ENCODE data around the gene TAGLN3. TPM values are rescaled to one million over a fixed set of nuclear protein-coding genes. Genes with fewer than 3 reads are reported as not detected.

Gene TAGLN3
- total RNA-seq, 3 donors from 2014 or later = not detected

GRCh38 chr3:111952866-111953450 is 45.8 kb upstream of the TAGLN3 start:
- DNase-seq (ENCODE audit: low spot score in 2 of 2) = no peak
- Histone ChIP-seq H3K4me1 (peaks cover 0 to 6% of the 10 kb centered on the region in 2 donors), H3K9me3 (no peaks in the 10 kb centered on the region), H3K36me3 (no peaks in the 10 kb centered on the region), H3K4me3 (no peak overlapping the region), H3K27ac (no peak overlapping the region), H3K27me3 (no peaks in the 10 kb centered on the region)
- TF ChIP-seq POLR2A (IDR thresholded peaks at IDR 0.05) (no peak), CTCF (IDR thresholded peaks at IDR 0.05) (no peak), POLR2AphosphoS5 (IDR thresholded peaks at IDR 0.05) (no peak)
- intact Hi-C loops (cut with DNase I; ENCODE audit: low total_unique reads) = loop anchor here (10.0 kb wide), 1 partner anchor 672 kb away; no protein-coding TSS in a partner anchor

- Histone ChIP-seq H3K9me3 (no peaks in the 10 kb centered on the region), H3K4me3 (no peak overlapping the region), H3K27ac (no peak overlapping the region), H3K4me1 (peaks cover 0 to 6% of the 10 kb centered on the region in 2 donors), H3K36me3 (no peaks in the 10 kb centered on the region), H3K27me3 (no peaks in the 10 kb centered on the region)
- TF ChIP-seq POLR2AphosphoS5 (IDR thresholded peaks at IDR 0.05) (no peak), POLR2A (IDR thresholded peaks at IDR 0.05) (no peak)
- intact Hi-C loops (cut with DNase I; ENCODE audit: low total_unique reads) = loop anchor here (10.0 kb wide), 1 partner anchor 670 kb away; no protein-coding TSS in a partner anchor
- no peak for DNase-seq (ENCODE audit: low spot score in 2 of 2)
Measured at GRCh38 chr3:111954228-111954990, 44.3 kb upstream of the TAGLN3 start.

GRCh38 chr3:111955876-111956275 is 42.8 kb upstream of the TAGLN3 start:
- intact Hi-C loops (cut with DNase I; ENCODE audit: low total_unique reads) = loop anchor here (10.0 kb wide), 1 partner anchor 669 kb away; no protein-coding TSS in a partner anchor
- Histone ChIP-seq H3K27ac (peak overlapping the region in 1 of 2 donors; percentile 4), H3K4me1 (peaks cover 0 to 6% of the 10 kb centered on the region in 2 donors), H3K4me3 (no peak overlapping the region), H3K36me3 (no peaks in the 10 kb centered on the region), H3K9me3 (no peaks in the 10 kb centered on the region), H3K27me3 (no peaks in the 10 kb centered on the region)
- no peak for DNase-seq (ENCODE audit: low spot score in 2 of 2)
- TF ChIP-seq POLR2AphosphoS5 (IDR thresholded peaks at IDR 0.05) = no peak
- no peak for TF ChIP-seq CTCF (IDR thresholded peaks at IDR 0.05)
- no peak for TF ChIP-seq POLR2A (IDR thresholded peaks at IDR 0.05)

GRCh38 chr3:111956449-111956848 is 42.3 kb upstream of the TAGLN3 start:
- Histone ChIP-seq H3K36me3 (no peaks in the 10 kb centered on the region), H3K4me3 (no peak overlapping the region), H3K27ac (peak overlapping the region in 1 of 2 donors; percentile 43), H3K4me1 (peaks cover 0 to 6% of the 10 kb centered on the region in 2 donors), H3K9me3 (no peaks in the 10 kb centered on the region), H3K27me3 (no peaks in the 10 kb centered on the region)
- DNase-seq (ENCODE audit: low spot score in 2 of 2) = no peak
- intact Hi-C loops (cut with DNase I; ENCODE audit: low total_unique reads) = loop anchor here (10.0 kb wide), 1 partner anchor 668 kb away; no protein-coding TSS in a partner anchor
- TF ChIP-seq POLR2A (IDR thresholded peaks at IDR 0.05) = no peak
- TF ChIP-seq POLR2AphosphoS5 (IDR thresholded peaks at IDR 0.05) = no peak
- TF ChIP-seq CTCF (IDR thresholded peaks at IDR 0.05) = no peak

GRCh38 chr3:111956995-111957734 is 41.6 kb upstream of the TAGLN3 start:
- TF ChIP-seq POLR2AphosphoS5 (IDR thresholded peaks at IDR 0.05) (no peak), CTCF (IDR thresholded peaks at IDR 0.05) (no peak), POLR2A (IDR thresholded peaks at IDR 0.05) (no peak)
- no peak for DNase-seq (ENCODE audit: low spot score in 2 of 2)
- Histone ChIP-seq H3K9me3 (no peaks in the 10 kb centered on the region), H3K27me3 (no peaks in the 10 kb centered on the region), H3K27ac (no peak overlapping the region), H3K4me1 (peaks cover 0 to 6% of the 10 kb centered on the region in 2 donors), H3K4me3 (no peak overlapping the region), H3K36me3 (no peaks in the 10 kb centered on the region)
- intact Hi-C loops (cut with DNase I; ENCODE audit: low total_unique reads) = loop anchor here (10.0 kb wide), 1 partner anchor 668 kb away; no protein-coding TSS in a partner anchor
